ELR (cell line): ENCODE data around the gene COMMD10.
"Not testable (repeated sequence)": the region's sequence is repeated elsewhere in the genome, so short reads cannot be mapped to it uniquely, and the experiment has no call there.

Source experiments
- DNase-seq: peaks from one replicate; pipeline ENCODE4 v3.0.0-alpha.2; 2015; ENCODE audit warnings: low read depth

The COMMD10 gene

DNA sequence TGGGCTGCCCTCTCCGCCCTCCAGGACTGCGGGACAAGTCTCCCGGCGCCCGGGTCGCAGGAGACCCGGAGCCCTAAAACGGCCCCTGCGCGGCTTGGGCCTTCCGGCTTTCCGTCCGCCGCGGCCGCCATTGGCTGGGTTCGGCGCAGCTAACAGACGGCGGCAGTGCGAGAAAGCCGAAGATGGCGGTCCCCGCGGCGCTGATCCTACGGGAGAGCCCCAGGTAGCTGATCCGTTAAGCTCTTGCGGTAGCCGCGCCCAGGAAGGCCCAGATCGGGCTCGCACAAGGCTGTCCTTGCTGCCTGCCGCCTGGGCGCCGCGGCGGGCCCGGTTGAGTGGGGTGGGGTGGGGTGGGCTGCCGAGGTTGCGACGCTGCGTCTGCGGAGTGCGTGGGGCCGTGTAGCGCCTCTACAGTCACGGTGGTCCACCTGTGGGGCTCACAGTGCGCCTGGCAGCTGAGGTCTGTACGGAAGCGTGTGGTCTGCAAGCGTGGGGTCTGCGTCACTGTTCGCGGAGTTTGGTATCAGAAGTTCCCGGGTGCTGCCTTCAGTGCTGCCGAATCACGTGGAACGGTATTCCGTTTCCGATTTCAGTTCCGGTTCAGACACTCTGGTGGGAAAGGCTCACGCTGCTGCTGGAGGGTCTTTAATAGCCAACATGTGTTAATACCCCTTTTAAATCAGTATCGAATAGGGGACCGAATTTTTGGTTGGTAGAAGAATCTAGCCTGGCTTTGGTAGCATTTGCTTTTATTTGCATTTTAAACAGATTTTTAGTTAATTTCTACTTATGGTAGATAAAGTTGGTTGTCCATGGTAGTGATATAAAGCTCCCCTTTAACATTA, at the start of gene COMMD10:
COMMD10 (plus strand) TSS at position 155 of the 845 bp plus-strand sequence.
- DNase-seq: peak; percentile 91

DNA sequence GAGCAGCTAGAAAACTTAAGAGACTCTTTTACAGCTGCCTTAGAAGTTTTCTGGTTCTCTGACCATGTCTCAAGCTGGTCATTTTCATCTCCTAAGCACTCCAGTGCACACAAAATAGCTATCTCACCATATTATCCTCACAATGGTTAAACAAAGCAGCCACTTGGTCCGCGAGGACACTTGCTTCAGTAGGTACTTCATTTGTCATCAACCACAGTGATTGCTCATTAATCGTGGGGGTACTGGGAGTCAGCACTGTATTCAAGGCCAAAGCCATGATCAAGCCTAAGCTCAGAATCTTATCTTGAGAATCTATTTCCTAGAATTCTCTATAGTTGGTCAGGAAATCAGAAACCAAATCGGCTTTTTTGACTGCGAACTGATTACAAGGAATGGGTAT, 49.7 kb upstream of the COMMD10 start:
- peak; percentile 70 for DNase-seq

DNA sequence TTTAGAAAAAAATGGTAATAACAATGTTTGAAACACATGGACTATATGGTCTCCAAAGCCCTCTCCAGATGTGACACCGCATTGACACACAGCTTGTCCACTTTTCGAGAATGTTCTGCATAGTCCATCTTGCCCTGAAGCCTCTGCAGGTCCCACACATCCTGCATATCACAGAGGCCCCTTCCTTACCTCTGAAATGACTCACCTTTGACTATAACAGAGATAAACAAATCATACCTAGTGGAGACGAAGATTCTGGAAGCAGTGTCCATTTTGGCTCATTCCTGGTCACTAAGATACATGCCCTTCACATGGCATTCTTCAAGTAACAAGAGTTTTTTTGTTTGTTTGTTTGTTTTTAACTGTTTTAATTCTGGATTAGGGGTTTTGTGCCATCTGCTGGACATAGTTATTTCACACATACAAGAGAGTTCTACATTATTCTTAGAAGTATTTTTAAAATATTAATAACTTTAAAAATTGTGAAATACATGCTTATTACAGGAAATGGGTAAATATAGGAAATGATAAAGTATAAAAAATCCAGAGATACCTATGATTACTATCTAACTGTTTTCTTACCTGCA, 47.5 kb upstream of the COMMD10 start:
- peak; percentile 30 for DNase-seq

DNA sequence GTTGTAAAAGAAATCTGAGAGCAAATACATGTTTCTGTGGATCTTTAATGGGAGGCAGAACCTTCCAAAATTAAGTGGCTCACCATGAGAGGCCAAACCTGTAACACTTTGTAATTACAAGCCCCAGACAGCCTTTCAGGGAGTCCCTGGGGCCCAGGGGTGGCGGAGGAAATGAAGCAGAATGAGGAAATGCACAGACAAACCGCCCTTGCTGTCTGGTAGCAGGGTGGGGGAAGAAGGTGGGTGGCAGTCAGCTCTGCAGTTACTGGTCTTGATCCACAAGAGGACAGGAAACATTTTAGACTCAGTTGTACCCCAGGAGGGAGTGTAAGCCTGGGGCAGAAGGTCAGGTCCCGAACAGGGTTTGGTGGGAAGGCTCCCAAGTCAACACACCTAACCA, 46.0 kb upstream of the COMMD10 start:
- DNase-seq: no peak

DNA sequence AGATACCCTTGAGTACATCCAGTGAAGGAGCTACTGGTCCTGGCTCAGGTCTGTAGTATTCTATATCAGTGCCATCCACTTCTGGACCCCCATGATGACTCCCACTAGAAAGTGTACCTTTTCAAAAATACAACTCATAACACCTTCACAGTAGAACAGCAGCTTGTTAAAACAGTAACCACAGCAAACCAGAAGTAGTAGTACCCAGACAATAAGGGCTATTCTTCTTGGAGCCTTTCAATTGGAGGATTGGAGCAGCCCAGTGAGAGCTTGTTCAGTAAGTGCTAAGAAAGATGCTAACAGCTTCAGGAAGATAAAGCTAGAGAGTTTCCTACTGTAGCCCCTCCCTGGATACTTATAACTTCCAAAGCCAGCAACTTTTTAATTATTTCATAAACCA, 42.5 kb upstream of the COMMD10 start:
- DNase-seq: no peak

DNA sequence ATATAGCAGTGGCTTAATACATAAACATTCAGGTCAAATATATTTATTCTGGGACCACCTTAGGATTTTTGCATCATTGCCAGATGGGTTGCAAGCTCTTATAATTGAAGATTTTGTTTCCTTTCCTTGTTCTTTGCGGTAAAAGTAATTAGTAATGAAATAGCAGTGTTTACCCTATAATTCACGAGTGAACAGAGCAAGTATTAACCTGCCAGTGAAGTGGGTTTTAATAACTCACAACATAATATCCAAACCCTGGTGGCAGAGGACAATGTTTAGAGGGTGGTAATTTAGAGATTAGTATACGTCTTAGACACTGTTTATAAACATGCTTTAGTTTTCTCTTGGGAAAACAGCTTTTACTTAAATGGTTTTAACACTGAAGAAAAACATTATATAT, 40.8 kb upstream of the COMMD10 start:
- DNase-seq: no peak

DNA sequence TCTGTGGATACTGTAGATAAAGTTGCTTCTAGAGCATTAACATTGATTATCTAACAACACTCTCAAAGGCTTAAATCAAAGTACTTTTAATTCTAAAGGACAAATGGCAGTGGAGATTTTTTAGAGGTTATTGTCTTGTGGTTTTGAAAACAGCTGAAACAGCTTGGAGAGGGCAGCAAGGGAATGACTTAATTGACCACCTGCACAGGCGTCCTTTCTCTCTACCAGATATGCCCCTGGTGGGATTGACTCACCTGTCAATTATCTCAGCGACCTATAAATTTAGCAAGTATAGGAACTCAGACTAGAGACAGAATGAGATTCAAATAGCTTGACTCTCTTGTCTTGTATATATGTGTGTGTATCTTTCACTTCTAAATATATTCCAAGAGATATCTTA, 39.0 kb upstream of the COMMD10 start:
- no peak for DNase-seq

DNA sequence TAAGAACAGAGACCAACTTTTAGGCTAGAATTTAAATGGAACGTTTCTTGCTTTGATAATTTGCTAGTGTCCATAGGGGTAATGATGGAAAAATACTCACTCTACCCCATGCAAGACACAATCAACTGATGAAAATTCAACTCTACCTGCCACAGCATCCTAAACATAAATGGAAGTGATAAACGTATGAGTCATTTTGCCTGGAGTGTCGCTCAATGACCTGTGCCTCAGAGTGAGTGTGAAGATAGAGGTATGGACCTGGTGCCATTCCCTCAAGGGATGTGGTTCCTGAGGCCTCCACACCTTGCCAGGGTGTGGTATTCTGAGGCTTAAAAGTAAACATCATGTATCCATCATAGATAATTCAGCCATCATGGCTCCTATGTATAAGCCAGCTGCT, 38.6 kb upstream of the COMMD10 start:
- no peak for DNase-seq

DNA sequence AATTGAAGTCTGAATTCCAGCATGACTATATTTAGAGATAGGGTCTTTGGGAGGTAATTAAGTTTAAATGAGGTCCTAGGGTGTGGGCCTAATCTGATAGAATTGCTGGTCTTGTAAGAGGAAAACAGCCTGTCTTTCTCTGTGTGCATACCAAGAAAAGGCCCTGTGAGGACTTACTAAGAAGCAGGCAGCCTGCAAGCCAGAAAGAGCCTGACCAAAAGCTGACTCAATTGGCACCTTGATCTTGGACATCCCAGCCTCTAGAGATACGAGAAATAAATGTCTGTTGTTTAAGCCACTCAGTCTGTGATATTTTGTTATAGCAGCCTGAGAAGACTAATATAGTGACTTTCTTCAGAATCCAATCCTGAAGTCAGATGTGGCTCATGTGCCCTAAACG, 38.0 kb upstream of the COMMD10 start:
- no peak for DNase-seq

DNA sequence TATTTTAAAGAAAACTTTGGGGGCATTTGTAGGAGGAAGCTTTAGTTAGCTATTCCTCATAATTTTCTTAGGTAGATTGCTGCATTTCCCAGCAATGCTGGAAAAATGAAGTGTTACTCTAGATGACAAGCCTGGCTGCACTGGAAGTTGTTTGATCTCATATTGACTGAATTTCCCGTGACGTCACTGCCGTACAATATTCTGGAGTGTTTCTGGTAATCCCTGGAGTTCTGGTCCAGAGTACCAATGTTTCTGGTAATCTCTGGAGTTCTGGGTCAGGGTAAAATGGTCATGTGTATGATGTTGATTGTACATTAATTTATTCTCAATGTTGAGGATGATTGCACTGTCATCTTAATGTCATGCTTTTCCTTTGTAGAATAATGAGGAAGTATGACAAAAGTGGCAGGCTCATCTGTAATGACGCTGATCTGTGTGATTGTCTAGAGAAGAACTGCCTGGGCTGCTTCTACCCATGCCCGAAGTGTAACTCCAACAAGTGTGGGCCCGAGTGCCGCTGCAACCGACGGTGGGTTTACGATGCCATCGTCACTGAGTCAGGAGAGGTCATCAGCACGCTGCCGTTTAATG, 26.4 kb upstream of the COMMD10 start:
- DNase-seq: no peak

DNA sequence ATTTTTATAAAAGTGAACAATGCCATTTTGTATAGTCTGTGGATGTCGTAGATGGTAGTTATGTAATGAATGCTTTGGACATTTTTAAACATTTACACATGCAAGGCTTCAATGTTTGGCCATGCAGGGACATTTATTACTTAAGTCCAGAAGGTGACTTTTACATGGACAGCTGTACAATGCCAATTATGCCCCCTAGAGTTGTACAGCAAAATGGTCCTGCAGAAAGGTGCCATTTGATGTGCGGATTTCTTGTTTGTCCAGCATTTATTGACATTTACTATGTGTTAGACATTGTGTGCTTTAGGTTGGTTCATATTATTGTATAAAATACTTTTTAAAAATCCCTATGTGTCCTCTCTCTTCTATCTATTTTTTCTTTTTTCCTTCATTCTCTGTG, 22.5 kb upstream of the COMMD10 start:
- DNase-seq: peak; percentile 22

DNA sequence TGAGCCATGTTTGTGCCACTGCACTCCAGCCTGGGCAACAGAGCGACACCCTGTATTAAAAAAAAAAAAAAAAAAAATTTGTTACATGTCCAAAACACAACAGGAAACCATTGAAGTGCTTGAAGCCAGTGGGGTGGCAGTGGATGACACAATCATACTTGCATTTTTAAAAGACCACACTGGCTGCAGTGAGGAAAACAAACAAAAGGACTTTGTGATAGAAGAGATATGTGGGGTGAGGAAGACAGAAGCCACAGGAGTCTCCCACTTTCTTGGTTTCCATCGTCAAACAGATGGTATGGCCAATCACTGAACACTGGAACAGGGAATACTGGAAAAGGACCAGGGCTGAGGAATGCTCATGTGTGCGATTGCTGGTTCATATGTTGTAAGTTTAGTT, 20.9 kb upstream of the COMMD10 start:
- peak; percentile 14 for DNase-seq

DNA sequence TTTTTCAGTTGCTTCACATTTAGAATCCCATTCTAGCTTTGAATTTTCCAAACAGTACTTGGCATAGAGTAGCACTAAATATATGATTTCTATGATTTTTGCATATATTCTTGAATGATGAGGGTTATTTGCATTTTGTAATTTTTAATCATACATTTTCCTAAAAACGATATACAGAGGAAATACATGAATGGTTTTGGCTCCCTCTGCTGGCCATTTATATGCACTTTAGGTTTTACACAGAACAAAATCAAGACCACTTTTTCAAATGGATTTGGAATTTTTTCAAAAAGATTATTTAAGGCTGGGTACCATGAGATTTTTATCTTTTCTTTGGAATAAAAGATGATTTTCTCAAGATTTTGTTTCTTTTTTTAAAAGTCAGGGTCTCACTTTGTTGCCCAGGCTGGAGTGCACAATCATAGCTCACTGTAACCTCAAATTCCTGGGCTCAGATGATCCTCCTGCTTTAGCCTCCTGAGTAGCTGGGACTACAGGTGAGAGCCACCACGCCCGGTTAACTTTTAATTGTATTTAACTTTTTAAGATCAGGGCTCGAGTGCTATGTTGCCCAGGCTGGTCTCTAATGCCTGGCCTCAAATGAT, 16.7 kb upstream of the COMMD10 start:
- DNase-seq: peak; percentile 74

DNA sequence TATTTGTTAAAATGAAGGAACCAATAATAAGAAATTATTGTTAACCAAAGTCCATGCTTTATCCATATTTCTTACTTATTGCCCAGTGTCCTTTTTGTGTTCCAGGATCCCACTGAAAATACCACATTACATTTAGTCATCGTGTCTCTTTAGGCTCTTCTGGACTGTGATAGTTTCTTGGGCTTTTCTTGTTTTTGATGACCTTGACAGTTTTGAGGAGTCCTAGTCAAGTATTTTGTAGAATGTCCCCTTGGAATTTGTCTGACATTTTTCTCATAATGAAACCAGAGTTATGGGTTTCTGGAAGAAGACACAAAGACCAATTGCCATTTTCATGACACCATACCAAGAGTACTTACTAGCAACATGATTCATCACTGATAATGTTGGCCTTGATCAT, 13.6 kb upstream of the COMMD10 start:
- DNase-seq: no peak

DNA sequence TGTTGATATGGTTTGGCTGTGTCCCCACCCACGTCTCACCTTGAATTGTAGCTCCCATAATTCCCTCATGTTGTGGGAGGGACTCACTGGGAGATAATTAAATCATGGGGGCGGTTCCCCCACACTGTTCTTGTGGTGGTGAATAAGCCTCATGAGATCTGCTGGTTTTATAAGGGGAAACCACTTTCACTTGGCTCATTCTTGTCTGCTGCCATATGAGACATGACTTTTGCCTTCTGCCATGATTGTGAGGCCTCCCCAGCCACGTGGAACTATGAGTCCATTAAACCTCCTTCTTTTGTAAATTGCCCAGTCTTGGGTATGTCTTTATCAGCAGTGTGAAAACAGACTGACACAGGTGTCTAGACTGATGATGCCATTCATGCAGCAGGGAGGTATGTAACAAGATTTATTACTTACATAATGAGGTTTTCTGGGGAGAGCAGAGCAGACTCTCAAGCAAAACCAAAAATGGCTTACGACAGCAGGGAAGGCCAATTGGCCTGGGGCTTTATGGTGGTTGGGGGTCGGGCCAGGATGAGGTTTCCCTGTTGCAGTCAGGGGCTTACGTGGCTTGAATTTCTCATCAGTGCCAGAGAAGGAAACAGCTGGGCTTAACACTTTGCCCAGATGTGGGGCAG, 9.5 kb upstream of the COMMD10 start:
- DNase-seq: no peak

DNA sequence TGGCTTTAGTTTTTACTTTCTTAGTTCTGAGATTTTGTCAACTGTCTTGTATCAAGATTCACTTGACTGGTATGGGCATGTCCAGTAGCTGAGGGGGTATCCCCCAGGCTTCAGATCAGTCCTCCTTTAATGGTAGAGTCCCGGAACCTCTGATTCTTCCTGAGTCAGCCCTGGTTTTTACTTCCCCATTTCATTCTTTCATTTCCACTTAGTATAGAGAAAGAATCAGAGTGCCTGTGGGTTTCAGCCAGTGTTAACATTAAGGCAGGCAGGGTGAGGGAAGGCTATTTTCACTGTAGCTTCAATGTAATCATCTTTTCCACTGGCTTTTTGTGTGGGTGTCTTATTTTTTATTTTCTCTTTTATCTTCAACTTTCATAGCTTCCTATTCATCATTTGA, 8.3 kb upstream of the COMMD10 start:
- DNase-seq: no peak

DNA sequence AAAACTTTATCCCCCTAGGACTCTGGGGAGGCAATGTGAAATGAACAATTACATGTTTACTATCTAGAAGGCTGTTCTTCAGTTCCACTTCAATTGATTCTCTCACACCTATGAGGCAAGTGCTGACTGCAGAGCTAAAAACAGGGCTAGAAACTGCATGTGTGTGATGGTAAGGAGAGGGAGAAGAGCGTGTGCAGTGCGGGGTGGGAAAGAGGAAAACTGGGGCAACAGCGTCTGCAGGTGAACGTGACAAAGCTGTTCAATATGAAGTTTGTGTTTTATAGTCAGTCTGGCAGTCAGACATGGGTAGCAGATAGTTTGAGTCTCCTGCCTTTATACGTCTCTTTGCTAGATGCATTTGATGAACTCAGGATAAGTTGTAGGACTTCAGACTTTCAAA, 6.6 kb upstream of the COMMD10 start:
- no peak for DNase-seq

DNA sequence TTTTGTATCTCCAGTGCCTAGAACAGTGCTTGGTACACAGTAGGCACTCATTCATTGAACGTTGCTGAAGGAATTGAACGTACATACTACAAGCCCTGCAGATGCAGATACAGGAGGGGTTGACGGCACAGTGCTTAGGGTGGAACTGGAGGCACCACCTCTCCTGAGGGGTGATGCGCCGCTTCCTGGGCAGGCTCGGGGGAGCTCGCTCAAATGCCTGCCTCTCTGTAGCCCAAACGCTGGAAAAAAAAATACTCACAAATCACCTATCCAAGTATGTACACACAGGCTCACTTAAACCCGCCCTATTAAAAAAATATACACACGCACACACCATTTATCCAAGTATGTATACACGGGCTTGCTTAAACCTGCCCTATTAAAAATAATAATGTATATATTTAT, 536 bp upstream of the COMMD10 start:
- DNase-seq: peak; percentile 26

DNA sequence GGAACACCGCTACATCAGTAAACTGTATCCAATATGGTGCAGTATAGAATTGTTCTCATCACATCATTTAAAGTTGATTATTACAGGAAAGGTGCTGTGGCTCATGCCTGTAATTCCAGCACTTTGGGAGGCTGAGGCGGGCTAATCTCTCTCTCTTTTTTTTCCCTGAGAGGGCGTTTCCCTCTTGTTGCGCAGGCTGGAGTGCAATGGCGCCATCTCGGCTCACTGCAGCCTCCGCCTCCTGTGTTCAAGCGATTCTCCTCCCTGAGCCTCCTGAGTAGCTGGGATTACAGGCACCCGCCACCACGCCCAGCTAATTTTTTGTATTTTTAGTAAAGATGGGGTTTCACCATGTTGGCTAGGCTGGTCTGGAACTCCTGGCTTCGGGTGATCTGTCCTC, 1.5 kb downstream of the COMMD10 start:
- not testable (repeated sequence) for DNase-seq

DNA sequence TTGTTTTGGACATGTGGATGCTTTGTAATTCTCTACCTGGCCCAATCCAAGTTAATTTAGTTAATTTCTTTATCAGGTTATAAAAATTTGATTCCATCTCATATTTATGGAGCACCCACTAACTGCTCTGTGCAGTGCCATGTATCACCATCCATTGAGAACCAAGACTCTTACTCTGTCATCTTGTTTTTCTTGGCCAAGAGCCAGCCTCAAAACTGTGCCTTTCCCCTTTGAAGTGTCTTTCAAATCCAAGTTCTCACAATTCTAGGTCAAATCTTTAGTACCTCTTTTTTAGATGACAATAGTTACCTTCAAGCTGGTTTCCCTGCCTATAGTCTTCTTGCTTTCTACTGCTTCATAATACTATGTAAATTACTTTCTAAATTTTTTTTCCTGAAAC, 3.2 kb downstream of the COMMD10 start:
- peak; percentile 14 for DNase-seq

DNA sequence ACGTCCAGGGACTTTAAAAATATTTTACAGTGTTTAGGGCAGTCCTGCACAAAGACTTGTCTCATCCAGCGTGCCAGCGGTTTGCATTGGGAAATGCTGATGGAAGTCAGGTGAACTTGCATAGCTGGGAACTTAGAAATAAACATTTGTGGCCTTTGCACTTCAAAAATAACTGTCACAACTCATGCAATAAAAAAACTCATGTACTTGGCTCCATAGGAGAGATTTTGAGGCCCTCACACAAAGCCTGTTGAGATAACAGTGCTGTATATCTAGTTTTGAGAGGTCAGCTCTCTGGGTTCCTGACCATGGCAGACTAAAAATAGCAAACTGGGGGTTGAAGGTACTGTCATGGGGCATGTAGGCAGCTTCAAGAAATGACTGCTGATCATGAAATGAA, 5.5 kb downstream of the COMMD10 start:
- no peak for DNase-seq

DNA sequence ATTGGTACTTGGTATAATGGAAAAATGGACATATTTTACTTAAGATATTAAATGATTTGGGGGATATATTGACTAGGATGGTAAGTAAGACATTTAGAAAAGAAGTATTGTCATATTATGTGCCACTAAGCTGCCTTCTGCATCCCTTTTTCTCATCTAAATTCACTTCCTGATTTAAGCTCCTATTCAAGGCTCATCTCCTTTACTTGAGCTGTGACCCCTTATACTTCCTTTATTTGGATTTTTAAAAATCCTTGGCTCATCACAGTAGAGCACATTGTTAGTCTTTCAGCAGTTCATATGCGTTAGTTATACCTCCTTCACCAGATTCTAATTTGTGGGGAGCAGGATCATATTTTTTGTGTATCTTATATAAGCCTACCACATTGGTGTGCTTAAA, 6.6 kb downstream of the COMMD10 start:
- DNase-seq: no peak

DNA sequence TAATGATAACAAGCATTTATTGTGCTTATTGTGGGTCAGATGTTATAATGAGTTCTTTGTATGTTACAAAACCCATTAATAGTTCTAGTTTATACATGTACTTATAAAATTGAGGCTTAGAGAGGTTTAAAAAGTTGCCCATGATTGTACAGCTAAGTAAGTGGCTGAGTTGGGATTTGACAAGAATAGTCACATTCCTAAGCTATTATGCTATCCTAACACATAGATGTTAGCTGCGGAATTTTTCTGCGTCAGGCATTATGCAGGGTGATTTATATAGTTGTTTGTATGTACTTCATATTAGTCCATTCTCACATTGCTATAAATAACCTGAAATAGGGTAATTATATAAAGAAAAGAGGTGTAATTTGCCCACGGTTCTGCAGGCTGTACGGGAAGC, 12.5 kb downstream of the COMMD10 start:
- DNase-seq: peak; percentile 24
